Left ventricle myocardium inferior (tissue), 1 donor: ENCODE data around the gene SHC4. TPM values are rescaled to one million over a fixed set of nuclear protein-coding genes. Genes with fewer than 3 reads are reported as not detected.
A peak's percentile ranks its signal among the peaks of the same experiment; 100 is the strongest.

Experiments
- DNase-seq: peaks from one replicate; pipeline ENCODE4 v3.0.0-alpha.2; 2020
- H3K27ac ChIP-seq: fragments of 200-600 bp; replicated peaks from 2 replicates; pipeline ENCODE4 v1.8.0; 2021
- H3K27me3 ChIP-seq: fragments of 200-600 bp; 2 replicates; pipeline ENCODE4 v1.8.0; 2021; ENCODE audit warnings: low read depth
- H3K36me3 ChIP-seq: fragments of 200-600 bp; 2 replicates; pipeline ENCODE4 v1.8.0; 2021
- H3K4me1 ChIP-seq: fragments of 200-600 bp; 2 replicates; pipeline ENCODE4 v1.8.0; 2021
- H3K4me3 ChIP-seq: fragments of 200-600 bp; 2 replicates; pipeline ENCODE4 v1.8.0; 2021; ENCODE audit warnings: mild to moderate bottlenecking, moderate library complexity
- H3K9me3 ChIP-seq: fragments of 200-600 bp; replicated peaks from 2 replicates; pipeline ENCODE4 v1.8.0; 2021
- CTCF ChIP-seq: fragments of 200-600 bp; IDR thresholded peaks from 2 replicates; pipeline ENCODE4 v1.8.0; 2021; ENCODE audit warnings: antibody characterized with exemption, mild to moderate bottlenecking, borderline replicate concordance
- intact Hi-C: fragments of 100-400 bp; cut with micrococcal nuclease; formaldehyde crosslinking; loops from one replicate; pipeline ENCODE4 v1.11.0; 2022
- total RNA-seq: library from RNA; stranded (reverse); fragmentation: NEBNext Ultra II Directional; extraction: Animal tissue kit (Norgen Biotek cat#: 25700); gene quantifications from one replicate; pipeline ENCODE4 v1.2.1, GENCODE V29; 2021
- donor health status: DM: no; HTN: yes; CAD: no; lungs with severe emphysema.

The SHC4 gene
- total RNA-seq, 1 donor from 2014 or later: 3.3 TPM

- H3K27me3 ChIP-seq: no peaks in the 10 kb centered on the region
- H3K4me1 ChIP-seq: no peaks in the 10 kb centered on the region
- no peak for TF ChIP-seq CTCF
- DNase-seq: no peak
- peak overlapping the region; percentile 37 for H3K27ac ChIP-seq
- intact Hi-C loops: no loop called here
- H3K4me3 ChIP-seq: no peak overlapping the region
- H3K9me3 ChIP-seq: peaks cover 11% of the 10 kb centered on the region
- peaks cover 9% of the 10 kb centered on the region for H3K36me3 ChIP-seq
Observed at GRCh38 chr15:48777645-48778330, 185.9 kb downstream of the SHC4 start.

GRCh38 chr15:48775546-48775945 lies 188.2 kb downstream of the SHC4 start:
- H3K9me3 ChIP-seq: peaks cover 11% of the 10 kb centered on the region
- no peak overlapping the region for H3K27ac ChIP-seq
- no peaks in the 10 kb centered on the region for H3K27me3 ChIP-seq
- DNase-seq: no peak
- no peaks in the 10 kb centered on the region for H3K4me1 ChIP-seq
- H3K4me3 ChIP-seq: no peak overlapping the region
- intact Hi-C loops: no loop called here
- peaks cover 11% of the 10 kb centered on the region for H3K36me3 ChIP-seq
- no peak for TF ChIP-seq CTCF

- intact Hi-C loops: no loop called here
- Histone ChIP-seq H3K9me3 (peaks cover 11% of the 10 kb centered on the region), H3K27me3 (no peaks in the 10 kb centered on the region), H3K4me3 (no peak overlapping the region), H3K36me3 (peaks cover 9% of the 10 kb centered on the region), H3K27ac (no peak overlapping the region), H3K4me1 (no peaks in the 10 kb centered on the region)
- no peak for TF ChIP-seq CTCF
- no peak for DNase-seq
Observed at GRCh38 chr15:48774484-48774883, 189.2 kb downstream of the SHC4 start.

Other genes with a start within 250 kb of the SHC4 start
- gene CEP152, start 152.8 kb downstream of the SHC4 start, total RNA-seq: 1.3 TPM
- 227 TPM for gene EID1, start 85.8 kb downstream of the SHC4 start, total RNA-seq
- gene SECISBP2L, start 82.5 kb upstream of the SHC4 start, total RNA-seq: 39.3 TPM
- gene COPS2, start 191.7 kb upstream of the SHC4 start, total RNA-seq: 79.5 TPM
- 39.3 TPM for gene GALK2, start 206.3 kb upstream of the SHC4 start, total RNA-seq